NCI-H1930 (cell line): ENCODE results near the gene PCDH17.

Experiments used
- DNase-seq, 2 experiments: peaks; one replicate each; lab custom pipeline; 2025; lab: John Stamatoyannopoulos, UW

Gene PCDH17

DNA sequence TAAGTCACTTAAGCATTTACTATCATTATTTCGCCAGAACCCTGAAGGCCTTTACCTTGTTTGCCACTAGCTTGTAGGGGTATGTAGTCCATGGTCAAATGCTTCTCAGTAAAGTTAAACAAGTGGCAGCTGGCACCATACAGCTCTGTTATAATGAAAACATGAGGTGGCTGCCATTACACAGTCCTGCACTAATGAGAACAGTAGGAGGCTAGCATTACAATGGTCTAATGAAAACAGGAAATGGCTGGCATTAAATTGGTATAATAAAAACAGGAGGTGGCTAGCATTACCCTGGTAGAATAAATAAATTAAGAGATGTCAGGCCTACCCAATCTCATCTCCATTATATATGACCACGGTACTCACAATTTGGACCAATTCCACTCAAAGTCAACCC is 107.5 kb downstream of the PCDH17 start:
- no peak for DNase-seq

GRCh38 chr13:57739543-57740190 is 108.1 kb downstream of the PCDH17 start:
- no peak for DNase-seq

DNA sequence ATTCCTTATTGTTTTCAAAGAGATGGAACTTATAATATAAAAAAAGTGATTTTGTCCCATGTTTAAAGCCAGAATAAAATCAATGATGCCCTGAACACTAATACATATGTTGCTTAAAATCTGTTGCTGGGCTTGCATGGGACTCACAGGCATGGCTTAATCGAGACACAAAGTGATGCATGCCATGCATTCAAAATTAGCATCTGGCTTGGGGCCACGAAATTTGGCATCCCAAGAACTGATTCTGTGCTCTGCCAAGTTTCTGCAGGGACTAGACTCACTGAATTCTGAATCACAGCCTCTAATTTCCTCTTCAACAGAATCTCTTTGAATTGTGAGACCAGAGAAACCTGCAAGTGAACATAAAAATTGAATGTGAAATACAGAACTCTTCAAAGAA is 109.2 kb downstream of the PCDH17 start:
- DNase-seq, result no peak

GRCh38 chr13:57748096-57748495 is 116.6 kb downstream of the PCDH17 start:
- no peak for DNase-seq

- DNase-seq, result no peak
Measured at GRCh38 chr13:57760951-57761350, 129.4 kb downstream of the PCDH17 start.

DNA sequence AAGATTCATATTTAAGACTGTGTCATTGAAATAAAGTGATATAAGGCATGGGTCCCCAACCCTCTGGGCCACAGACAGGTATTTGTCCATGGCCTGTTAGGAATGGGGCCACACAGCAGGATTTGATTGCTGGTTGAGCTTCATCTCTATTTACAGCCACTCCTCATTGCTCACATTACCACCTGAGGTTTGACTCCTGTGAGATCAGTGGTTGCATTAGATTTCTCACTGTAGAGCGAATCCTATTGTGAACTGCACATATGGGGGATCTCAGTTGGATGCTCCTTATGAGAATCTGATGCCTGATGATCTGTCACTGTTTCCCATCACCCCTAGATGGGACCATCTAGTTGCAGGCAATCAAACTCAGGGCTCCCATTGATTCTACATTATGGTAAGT is 132.1 kb downstream of the PCDH17 start:
- DNase-seq, result no peak
